RKO (cell line): ENCODE data around the gene FHL3.
A peak's percentile ranks its signal among the peaks of the same experiment; 100 is the strongest.

Experiments
- DNase-seq: peaks from one replicate; pipeline ENCODE4 v3.0.0-alpha.2; 2016; ENCODE audit warnings: low spot score

Gene FHL3

GRCh38 chr1:38012363-38013226 lies 7.3 kb upstream of the FHL3 start, which contains the start of gene UTP11:
Gene UTP11 (plus strand): TSS chr1:38012734. CDS start chr1:38012803, 69 bp downstream.
- peak; percentile 100 for DNase-seq

- DNase-seq, result no peak
Measured at GRCh38 chr1:38009841-38010180, 4.5 kb upstream of the FHL3 start.

GRCh38 chr1:38009088-38009840 lies 4.0 kb upstream of the FHL3 start:
- DNase-seq, result peak; percentile 68

GRCh38 chr1:38006008-38006828 lies 904 bp upstream of the FHL3 start:
- no peak for DNase-seq

GRCh38 chr1:38004284-38005108 lies 818 bp downstream of the FHL3 start:
- DNase-seq, result peak; percentile 46

DNA sequence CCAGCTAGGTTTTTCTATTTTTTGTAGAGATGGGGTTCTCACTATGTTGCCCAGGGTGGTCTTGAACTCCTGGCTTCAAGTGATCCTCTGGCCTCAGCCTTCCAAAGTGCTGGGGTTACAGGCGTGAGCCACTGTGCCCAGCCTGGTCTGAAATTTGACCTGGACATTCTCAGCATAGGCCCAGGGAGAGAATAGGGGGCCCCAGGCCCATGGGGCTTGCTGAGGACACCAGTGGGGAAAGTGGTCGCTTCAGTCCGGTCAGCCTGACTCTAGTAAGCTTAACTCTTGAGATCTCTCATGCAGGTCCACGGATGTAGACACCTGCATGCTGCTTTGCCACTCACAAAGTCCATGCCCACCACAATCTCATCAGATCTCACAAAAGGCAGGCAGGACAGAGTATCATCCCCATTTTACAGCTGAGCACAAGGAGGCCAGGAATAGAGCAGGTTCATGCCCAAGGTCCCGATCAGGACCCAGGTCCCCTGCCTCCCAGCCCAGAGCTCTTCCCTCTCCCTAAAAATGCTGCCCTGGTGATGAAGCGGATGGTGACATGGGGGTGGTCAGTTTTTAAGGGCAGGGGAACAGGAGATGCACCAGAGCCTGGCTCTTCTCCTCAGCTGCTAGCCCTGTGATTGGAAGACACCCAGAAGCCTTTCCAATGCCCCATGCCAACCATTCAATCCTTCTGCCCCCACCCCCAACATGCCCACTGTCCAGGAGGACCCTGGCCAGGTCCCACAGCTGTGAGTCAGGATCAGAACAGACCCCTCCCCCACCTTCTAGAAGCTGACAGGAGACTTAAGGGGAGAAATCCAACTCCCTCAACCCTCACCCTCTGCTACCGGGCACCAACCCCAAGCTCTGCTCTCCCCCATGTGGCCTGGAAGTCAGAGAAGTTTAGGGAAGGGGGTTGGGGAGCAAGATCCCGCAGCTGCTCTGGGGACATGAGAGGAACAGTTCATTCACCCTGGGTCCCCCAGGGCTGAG lies 1.8 kb downstream of the FHL3 start:
- peak; percentile 32 for DNase-seq

GRCh38 chr1:38000529-38001455 lies 4.5 kb downstream of the FHL3 start:
- DNase-seq, result peak; percentile 61

DNA sequence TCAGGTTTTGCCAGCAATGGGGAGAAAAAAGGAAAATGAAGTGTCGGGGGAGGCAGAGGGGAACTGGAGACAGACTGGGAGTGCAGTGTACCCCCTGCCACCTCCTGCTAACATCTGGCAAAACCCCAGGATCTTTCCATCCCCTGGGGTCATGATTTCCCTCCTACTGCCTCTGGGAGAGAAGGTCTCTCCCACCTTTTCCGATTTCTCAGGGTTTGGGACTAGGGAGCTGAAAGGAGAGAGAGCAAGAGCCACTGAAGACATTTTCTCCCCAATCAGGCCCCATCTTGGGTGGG lies 5.1 kb downstream of the FHL3 start:
- no peak for DNase-seq

DNA sequence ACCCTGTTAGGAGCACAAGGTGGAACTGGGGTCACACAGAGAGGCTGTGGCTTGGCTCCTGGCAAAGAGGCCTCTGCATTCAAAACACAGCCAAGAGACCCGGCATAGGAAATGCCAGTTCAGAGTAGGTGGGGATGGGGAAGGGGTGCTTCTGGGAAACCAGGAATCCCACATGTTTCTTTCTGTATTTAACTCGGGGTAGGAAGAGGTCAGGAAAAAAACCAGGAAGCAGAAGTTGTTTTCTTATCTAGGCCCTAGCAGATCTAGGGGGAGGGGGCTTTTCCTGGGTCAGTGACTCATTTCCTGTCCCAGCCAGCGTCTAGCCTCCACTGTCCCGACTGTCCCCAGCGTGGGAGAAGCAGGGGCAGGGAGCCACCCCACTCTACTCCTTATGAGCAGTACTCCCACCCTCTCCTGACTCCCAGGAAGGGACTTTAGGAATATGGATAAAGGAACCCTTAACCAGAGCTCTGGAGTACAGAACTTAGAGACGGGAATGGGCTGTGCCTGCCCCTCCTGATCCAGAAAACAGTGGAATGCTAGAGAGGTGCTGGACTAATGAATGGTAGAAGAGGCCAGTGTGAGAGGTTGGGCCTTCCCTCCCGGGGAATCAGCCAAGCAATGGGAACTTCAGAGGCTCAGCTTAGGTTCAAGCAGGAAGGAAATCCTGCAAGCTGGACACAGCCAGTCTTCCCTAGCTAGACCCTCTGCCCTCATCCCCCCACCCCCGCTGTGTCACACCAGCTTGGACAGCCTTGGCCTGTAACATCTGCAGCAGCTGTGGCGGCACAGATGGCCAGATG lies 5.7 kb downstream of the FHL3 start:
- DNase-seq, result peak; percentile 39

DNA sequence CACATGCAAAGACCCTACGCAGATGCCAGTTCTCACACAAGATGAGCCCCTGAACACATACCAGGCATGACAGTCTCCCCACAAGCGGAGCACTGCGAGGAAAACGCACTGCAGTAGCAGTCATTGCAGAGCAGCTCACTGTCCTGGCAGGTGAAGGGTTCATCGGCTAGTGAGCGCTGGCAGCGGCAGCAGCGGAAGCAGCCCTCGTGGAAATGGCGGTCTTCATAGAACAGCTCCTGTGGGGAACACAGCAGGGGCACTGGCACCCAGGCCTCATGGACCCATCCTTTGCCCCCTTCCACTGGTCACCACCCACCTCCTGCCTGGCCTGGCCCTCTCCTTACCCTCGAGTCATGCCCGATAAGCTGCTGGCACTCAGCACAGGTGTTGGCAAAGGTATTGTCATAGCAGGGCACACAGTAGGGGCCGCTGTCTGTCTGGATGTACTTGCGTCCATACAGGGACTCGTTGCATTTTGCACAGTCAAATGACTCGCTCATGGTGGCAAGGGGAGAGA lies 6.3 kb downstream of the FHL3 start:
- no peak for DNase-seq

DNA sequence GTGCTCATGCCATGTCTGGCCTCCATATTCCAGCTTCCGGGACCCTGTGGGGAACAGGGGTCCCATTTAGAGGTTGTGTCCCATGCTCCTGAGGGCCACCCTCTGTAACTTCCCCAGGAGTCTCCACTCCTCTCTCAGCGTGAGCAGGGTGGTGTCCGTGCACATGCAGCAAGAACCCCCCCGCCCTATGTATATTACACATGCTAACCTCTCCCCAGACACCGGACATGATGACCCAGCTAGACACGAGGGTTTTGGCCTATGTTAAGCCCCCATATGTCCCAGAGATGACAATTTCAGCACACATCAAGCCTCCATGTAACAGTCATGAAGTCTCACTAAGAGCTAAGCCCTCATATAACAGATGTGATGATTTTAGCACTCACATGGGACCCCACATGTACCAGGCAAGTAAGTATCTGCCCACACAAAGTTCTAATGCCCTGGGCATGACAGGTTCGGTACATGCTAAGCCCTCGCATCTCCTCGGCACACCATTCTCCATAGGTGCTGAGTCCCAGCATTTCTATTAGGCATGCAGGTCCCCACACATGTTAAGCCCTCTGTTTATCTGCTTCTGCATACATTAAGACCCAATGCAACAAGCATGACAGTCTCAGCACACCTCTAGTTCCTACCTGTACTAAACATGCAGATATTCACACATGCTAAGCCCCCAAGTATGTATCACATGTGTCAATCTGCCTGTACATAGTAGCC lies 7.1 kb downstream of the FHL3 start:
- DNase-seq, result no peak

DNA sequence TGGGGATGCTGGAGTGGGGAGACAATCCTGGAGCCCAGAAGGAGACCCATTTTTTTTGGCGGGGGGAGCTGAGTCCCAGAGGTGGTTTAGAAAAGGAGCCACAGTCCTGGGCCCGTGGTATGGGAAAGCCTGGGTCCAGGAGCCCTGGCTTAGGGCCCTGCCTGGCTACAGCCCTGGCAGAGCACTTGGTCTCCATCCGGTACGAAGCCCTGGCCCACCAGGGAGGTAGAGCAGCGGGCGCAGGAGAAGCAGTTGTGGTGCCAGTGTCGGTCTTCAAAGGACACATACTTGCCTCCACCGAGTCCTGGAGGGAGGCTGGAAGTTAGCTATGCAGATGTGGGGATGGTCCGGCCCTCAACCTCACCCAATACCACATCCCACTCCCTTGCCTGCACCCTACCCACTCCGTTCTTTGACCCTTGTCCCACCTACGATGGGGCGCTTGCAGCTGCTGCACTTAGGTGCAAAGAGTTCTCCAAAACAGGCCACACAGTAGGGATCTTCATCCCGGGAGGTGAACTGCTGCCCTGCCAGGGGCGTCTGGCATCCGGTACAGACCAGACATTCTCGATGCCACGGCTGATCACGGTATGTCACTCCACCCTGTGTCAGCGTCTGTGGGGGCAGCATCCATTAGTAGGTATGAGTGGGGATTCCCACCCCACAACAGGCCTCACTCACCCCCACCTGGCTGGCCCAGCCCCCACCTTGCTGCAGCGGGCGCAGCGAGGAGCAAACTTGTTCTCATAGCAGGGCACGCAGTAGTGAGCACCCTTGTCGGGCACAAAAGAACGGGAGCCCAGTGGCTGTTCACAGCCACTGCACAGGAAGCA lies 7.8 kb downstream of the FHL3 start:
- DNase-seq, result no peak

- DNase-seq, result peak; percentile 72
Measured at GRCh38 chr1:37995751-37996345, 9.5 kb downstream of the FHL3 start.

DNA sequence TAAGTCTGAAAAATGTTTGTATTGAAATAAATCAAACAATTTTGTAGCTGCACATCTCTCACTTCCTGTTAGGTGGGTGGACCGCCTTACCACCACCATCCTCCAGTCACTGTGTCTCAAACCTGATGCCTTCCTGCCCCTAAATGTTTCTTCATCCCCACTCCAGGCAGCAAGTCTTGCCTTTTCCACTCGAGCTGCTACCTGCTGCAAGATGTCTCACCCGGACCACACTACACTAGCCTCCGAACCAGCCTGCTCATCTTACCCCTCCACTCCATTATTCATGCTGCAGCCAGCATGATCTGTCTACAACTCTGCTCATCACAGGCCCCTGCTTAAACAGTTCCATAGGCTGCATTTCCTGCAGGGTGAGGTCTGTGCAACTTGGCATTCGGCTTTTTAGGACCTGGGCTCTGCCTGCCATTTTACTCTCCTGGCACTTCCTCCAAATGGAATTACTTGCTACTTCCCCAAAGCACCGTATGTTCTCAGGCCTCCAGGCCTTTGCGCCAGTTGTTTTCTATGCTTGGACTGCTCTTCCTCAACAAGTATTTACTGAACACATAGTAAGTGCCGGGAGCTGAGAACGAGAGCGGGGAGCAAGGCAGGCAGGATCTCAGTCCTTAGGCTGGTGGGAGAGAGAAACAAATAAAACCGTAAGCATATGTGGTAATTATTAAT lies 10.3 kb downstream of the FHL3 start:
- DNase-seq, result no peak

DNA sequence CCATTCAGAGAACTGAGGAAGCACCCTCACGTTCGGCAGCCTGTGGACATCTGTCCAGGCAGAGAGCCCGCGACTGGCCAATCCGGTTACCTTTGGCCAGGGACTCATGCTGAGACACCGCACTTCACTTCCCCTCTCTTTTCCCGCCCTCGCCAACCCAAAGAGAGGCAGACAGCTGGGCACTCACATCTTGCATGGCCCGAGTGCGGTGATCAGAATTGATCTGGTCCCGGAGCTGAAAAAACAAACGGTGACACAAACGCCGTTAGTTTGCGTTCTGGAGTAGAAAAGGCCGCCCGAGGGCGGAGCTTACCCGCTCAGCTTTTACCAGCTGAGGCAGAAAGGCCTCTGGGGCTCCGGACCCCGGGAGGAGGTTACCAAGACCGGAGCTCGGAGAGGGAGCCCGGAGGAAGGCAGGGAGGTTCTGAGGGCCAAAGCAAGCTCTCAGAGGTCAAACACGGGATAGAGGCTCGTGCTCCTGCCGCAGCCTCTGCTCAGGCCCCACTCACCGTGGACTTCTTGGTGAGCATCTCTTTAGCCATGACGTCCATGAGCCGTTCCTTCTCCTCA lies 15.9 kb downstream of the FHL3 start:
- peak; percentile 80 for DNase-seq
